ENCODE data around the gene ELFN1. TPM values are rescaled to one million over a fixed set of nuclear protein-coding genes. Genes with fewer than 3 reads are reported as not detected.

The ELFN1 gene
- total and polyA plus RNA-seq, 9 of the 15 experiments (the other 6 are each of a cell fraction or from before 2014, with no cell fraction given), result 0.04 to 0.64 (median 0.18) TPM; not detected in 2

GRCh38 chr7:1741751-1742554, 71.9 kb downstream of the ELFN1 start (continued):
- TF ChIP-seq ZBTB43 (CRISPR knock-in tag; IDR thresholded peaks at IDR 0.05), result no peak; the same call in 1 of the 2 replicates
- no peak for TF ChIP-seq KDM2B (CRISPR knock-in tag; IDR thresholded peaks at IDR 0.05)
- TF ChIP-seq DMBX1 (CRISPR knock-in tag; IDR thresholded peaks at IDR 0.05; ENCODE audit: borderline replicate concordance), result no peak
- no peak for TF ChIP-seq CHD2 (IDR thresholded peaks at IDR 0.05; ENCODE audit: low read depth, low read length)
- TF ChIP-seq CAMTA2 (CRISPR knock-in tag; conservative IDR thresholded peaks at IDR 0.05), result no peak
- TF ChIP-seq FUS (optimal IDR thresholded peaks at IDR 0.05; ENCODE audit: low read depth, low read length), result no peak
- TF ChIP-seq CHD4 (IDR thresholded peaks at IDR 0.05; ENCODE audit: insufficient read depth, insufficient replicate concordance, low read depth, low read length, poor library complexity, severe bottlenecking), result no peak
- TF ChIP-seq COPS2 (conservative IDR thresholded peaks at IDR 0.05), result no peak
- no peak for TF ChIP-seq ZNF41 (CRISPR knock-in tag; conservative IDR thresholded peaks at IDR 0.05)
- TF ChIP-seq, protein P1, sequence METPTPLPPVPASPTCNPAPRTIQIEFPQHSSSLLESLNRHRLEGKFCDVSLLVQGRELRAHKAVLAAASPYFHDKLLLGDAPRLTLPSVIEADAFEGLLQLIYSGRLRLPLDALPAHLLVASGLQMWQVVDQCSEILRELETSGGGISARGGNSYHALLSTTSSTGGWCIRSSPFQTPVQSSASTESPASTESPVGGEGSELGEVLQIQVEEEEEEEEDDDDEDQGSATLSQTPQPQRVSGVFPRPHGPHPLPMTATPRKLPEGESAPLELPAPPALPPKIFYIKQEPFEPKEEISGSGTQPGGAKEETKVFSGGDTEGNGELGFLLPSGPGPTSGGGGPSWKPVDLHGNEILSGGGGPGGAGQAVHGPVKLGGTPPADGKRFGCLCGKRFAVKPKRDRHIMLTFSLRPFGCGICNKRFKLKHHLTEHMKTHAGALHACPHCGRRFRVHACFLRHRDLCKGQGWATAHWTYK (CRISPR knock-in tag; IDR thresholded peaks at IDR 0.05), result no peak
- peak; percentile 67; the same call in 1 of the 2 replicates for TF ChIP-seq SUPT5H (IDR thresholded peaks at IDR 0.05)
- TF ChIP-seq MAFK (IDR thresholded peaks at IDR 0.05; ENCODE audit: low read length), result no peak
- TF ChIP-seq HNRNPL (IDR thresholded peaks at IDR 0.05; ENCODE audit: low read depth, low read length), result peak; percentile 77; the same call in 1 of the 2 replicates
- TF ChIP-seq ZNF707 (CRISPR knock-in tag; conservative IDR thresholded peaks at IDR 0.05), result no peak
- no peak for TF ChIP-seq SP2 (IDR thresholded peaks at IDR 0.05; ENCODE audit: extremely low read depth, low read depth, low read length, poor library complexity, severe bottlenecking)
- no peak for TF ChIP-seq HEY1 (CRISPR knock-in tag; IDR thresholded peaks at IDR 0.05; ENCODE audit: borderline replicate concordance)
- TF ChIP-seq ZNF57 (CRISPR knock-in tag; IDR thresholded peaks at IDR 0.05), result no peak
- no peak for TF ChIP-seq ZNF224 (CRISPR knock-in tag; IDR thresholded peaks at IDR 0.05)
- no peak for TF ChIP-seq RBM17 (IDR thresholded peaks at IDR 0.05; ENCODE audit: borderline replicate concordance, low read depth, low read length)
- no peak for TF ChIP-seq BCLAF1 (IDR thresholded peaks at IDR 0.05; ENCODE audit: borderline replicate concordance in 1 of 2, control insufficient read depth in 1 of 2, low read depth in 2 of 2, low read length in 1 of 2)
